CD14-positive monocyte (primary cell): ENCODE data around the gene CDHR5. TPM values are rescaled to one million over a fixed set of nuclear protein-coding genes. Genes with fewer than 3 reads are reported as not detected.

Experiments used
- DNase-seq, 3 donors: peaks; one replicate each; pipeline ENCODE4 v3.0.0-alpha.2; 2011 to 2022
- H2AFZ ChIP-seq: 2 replicates; pipeline ENCODE4 v1.6.0; 2012; ENCODE audit warnings: mild to moderate bottlenecking, low read depth, low read length, inconsistent platforms; ENCODE audit not compliant: insufficient read depth, poor library complexity, severe bottlenecking
- H3K27ac ChIP-seq, 2 donors: 1 replicate in 1 of 2; 2 replicates in 1 of 2; pipeline ENCODE4 v1.5.1; 2012 to 2013; ENCODE audit warnings: low read length in 2 of 2, control low read depth in 1 of 2, inconsistent platforms in 1 of 2, low read depth in 1 of 2, mild to moderate bottlenecking in 1 of 2
- H3K27me3 ChIP-seq, 2 donors: one replicate each; pipeline versions ENCODE4 v1.6.0 to v1.6.1; 2011 to 2013; ENCODE audit warnings: low read length in 2 of 2; ENCODE audit not compliant: control insufficient read depth in 2 of 2, insufficient read depth in 2 of 2
- H3K36me3 ChIP-seq, 2 donors: replicated peaks in 1 of 2; 1 replicate in 1 of 2; 2 replicates in 1 of 2; pipeline versions ENCODE4 v1.5.1 to v1.6.1; 2012 to 2013; ENCODE audit warnings: low read length in 2 of 2, control low read depth in 1 of 2, inconsistent platforms in 1 of 2, mild to moderate bottlenecking in 1 of 2; ENCODE audit not compliant: insufficient read depth in 2 of 2, control insufficient read depth in 1 of 2
- H3K4me1 ChIP-seq, 2 donors: 1 replicate in 1 of 2; 2 replicates in 1 of 2; pipeline versions ENCODE4 v1.5.1 to v1.6.1; 2012 to 2013; ENCODE audit warnings: low read length in 2 of 2, control low read depth in 1 of 2, inconsistent platforms in 1 of 2, mild to moderate bottlenecking in 1 of 2, moderate library complexity in 1 of 2; ENCODE audit not compliant: insufficient read depth in 2 of 2, control insufficient read depth in 1 of 2
- H3K4me2 ChIP-seq: replicated peaks from 2 replicates; pipeline ENCODE3; 2012; ENCODE audit warnings: low read length, moderate library complexity, mild to moderate bottlenecking; ENCODE audit not compliant: poor library complexity, severe bottlenecking; ENCODE audit errors: extremely low read depth
- H3K4me3 ChIP-seq, 3 experiments: fragments of 200-600 bp in 1 of 3; sonication (generic) in 1 of 3; replicated peaks in 1 of 3; 1 replicate in 2 of 3; 2 replicates in 1 of 3; pipeline ENCODE4 v1.5.1; 2011 to 2013; ENCODE audit warnings: low read length in 3 of 3, mild to moderate bottlenecking in 3 of 3, control low read depth in 2 of 3, low read depth in 2 of 3, inconsistent platforms in 1 of 3, moderate library complexity in 1 of 3
- H3K79me2 ChIP-seq: 2 replicates; pipeline ENCODE4 v1.6.0; 2012; ENCODE audit warnings: mild to moderate bottlenecking, control low read depth, inconsistent platforms, low read length, moderate library complexity; ENCODE audit not compliant: insufficient read depth
- H3K9ac ChIP-seq: 2 replicates; pipeline ENCODE4 v1.6.0; 2017; ENCODE audit warnings: low read length, mild to moderate bottlenecking; ENCODE audit not compliant: insufficient read depth, poor library complexity, severe bottlenecking
- H3K9me3 ChIP-seq, 2 donors: replicated peaks in 1 of 2; 1 replicate in 1 of 2; 2 replicates in 1 of 2; pipeline versions ENCODE4 v1.5.1 to v1.6.1; 2012 to 2013; ENCODE audit warnings: low read length in 2 of 2, control low read depth in 1 of 2; ENCODE audit not compliant: control insufficient read depth in 1 of 2, insufficient read depth in 1 of 2
- H4K20me1 ChIP-seq: 2 replicates; pipeline ENCODE4 v1.6.0; 2012; ENCODE audit warnings: mild to moderate bottlenecking, low read length, control low read depth, moderate library complexity; ENCODE audit not compliant: insufficient read depth
- H3K27ac Mint-ChIP-seq, 7 donors: one replicate each; pipeline ENCODE4 v1.8.0; 2020; ENCODE audit warnings: mild to moderate bottlenecking in 7 of 7, mixed read lengths in 7 of 7, moderate library complexity in 6 of 7, inconsistent platforms in 2 of 7
- H3K27me3 Mint-ChIP-seq, 3 donors: one replicate each; pipeline ENCODE4 v1.8.0; 2021 to 2022; ENCODE audit warnings: low read depth in 3 of 3, mild to moderate bottlenecking in 3 of 3, mixed read lengths in 3 of 3, moderate library complexity in 3 of 3, inconsistent platforms in 1 of 3
- H3K36me3 Mint-ChIP-seq, 2 donors: one replicate each; pipeline ENCODE4 v1.8.0; 2020; ENCODE audit warnings: mixed read lengths in 2 of 2, inconsistent platforms in 1 of 2, mild to moderate bottlenecking in 1 of 2
- H3K4me1 Mint-ChIP-seq: one replicate; pipeline ENCODE4 v1.8.0; 2020; ENCODE audit warnings: mild to moderate bottlenecking, mixed read lengths
- H3K4me3 Mint-ChIP-seq, 2 donors: one replicate each; pipeline ENCODE4 v1.8.0; 2020; ENCODE audit warnings: mild to moderate bottlenecking in 2 of 2, mixed read lengths in 2 of 2, moderate library complexity in 1 of 2
- H3K9me3 Mint-ChIP-seq, 7 donors: one replicate each; pipeline ENCODE4 v1.8.0; 2020 to 2022; ENCODE audit warnings: mixed read lengths in 7 of 7, mild to moderate bottlenecking in 6 of 7, moderate library complexity in 6 of 7, inconsistent platforms in 2 of 7
- CTCF ChIP-seq: fragments of 200-600 bp; IDR thresholded peaks from one replicate; pipeline ENCODE4 v1.8.0; 2022; ENCODE audit warnings: antibody characterized with exemption, mild to moderate bottlenecking
- WGBS: methylation state at CpG from one replicate; pipeline ENCODE4 v1.1.5; 2013; ENCODE audit warnings: missing lambda C conversion rate; ENCODE audit not compliant: insufficient coverage; 5-methylcytosine and 5-hydroxymethylcytosine counted together
- intact Hi-C, 2 donors: fragments of 100-400 bp; cut with micrococcal nuclease; formaldehyde crosslinking; loops; one replicate each; pipeline versions ENCODE4 v1.15.0 to v1.15.1; 2023
- polyA plus RNA-seq, 3 donors: library from polyadenylated mRNA; depleted of rRNA in 1 of 3; unstranded in 2 of 3; stranded (reverse) in 1 of 3; fragments of 300-500 nt in 2 of 3; fragments of >200 nt in 1 of 3; fragmentation: Illumina TruSeq in 2 of 3; gene quantifications; 1 replicate in 2 of 3; 2 replicates in 1 of 3; pipeline ENCODE4 v1.2.3, GENCODE V29; 2012 to 2021

CDHR5 gene
- polyA plus RNA-seq, 3 donors: 0.18 to 0.43 (median 0.18) TPM

GRCh38 chr11:637593-638521 is 13.1 kb upstream of the CDHR5 start:
- H3K4me1 ChIP-seq: peaks cover 16 to 28% of the 10 kb centered on the region in 2 donors
- H2AFZ ChIP-seq: no peak overlapping the region
- peaks cover 9 to 12% of the 10 kb centered on the region in 2 donors for H3K36me3 ChIP-seq
- peak overlapping the region in 1 of 2 donors; percentile 80 for H3K4me3 Mint-ChIP-seq
- H3K36me3 Mint-ChIP-seq: peaks cover 21 to 22% of the 10 kb centered on the region in 2 donors
- H3K27me3 ChIP-seq: peaks cover 20 to 50% of the 10 kb centered on the region in 2 donors
- H3K9ac ChIP-seq: no peak overlapping the region
- H3K4me2 ChIP-seq: no peak overlapping the region
- peaks cover 4 to 20% (median 10%) of the 10 kb centered on the region in 7 donors for H3K9me3 Mint-ChIP-seq
- H3K27ac ChIP-seq: no peak overlapping the region
- peaks cover 11% of the 10 kb centered on the region for H3K4me1 Mint-ChIP-seq
- H3K9me3 ChIP-seq: peaks cover 7 to 8% of the 10 kb centered on the region in 2 donors
- H3K4me3 ChIP-seq: no peak overlapping the region
- H3K27me3 Mint-ChIP-seq: peaks cover 47 to 63% (median 51%) of the 10 kb centered on the region in 3 donors
- peaks cover 27% of the 10 kb centered on the region for H4K20me1 ChIP-seq
- H3K27ac Mint-ChIP-seq: peak overlapping the region in 1 of 7 donors; percentile 58
- H3K79me2 ChIP-seq: no peaks in the 10 kb centered on the region
- WGBS: 26% methylated on average over 50 of the region's 55 CpGs
- intact Hi-C loops: no loop called here
- TF ChIP-seq CTCF: no peak
- no peak for DNase-seq

- H3K36me3 ChIP-seq: peaks cover 6 to 11% of the 10 kb centered on the region in 2 donors
- no peak overlapping the region for H3K9ac ChIP-seq
- peak overlapping the region in 1 of 2 donors; percentile 80 for H3K4me3 Mint-ChIP-seq
- H2AFZ ChIP-seq: no peak overlapping the region
- intact Hi-C loops: no loop called here
- H3K9me3 ChIP-seq: peaks cover 2 to 8% of the 10 kb centered on the region in 2 donors
- H3K4me2 ChIP-seq: no peak overlapping the region
- H3K27me3 ChIP-seq: peaks cover 20 to 50% of the 10 kb centered on the region in 2 donors
- peaks cover 47 to 63% (median 51%) of the 10 kb centered on the region in 3 donors for H3K27me3 Mint-ChIP-seq
- peaks cover 0 to 20% (median 8%) of the 10 kb centered on the region in 7 donors for H3K9me3 Mint-ChIP-seq
- WGBS: 3% methylated on average over 34 of the region's 34 CpGs
- peaks cover 20 to 21% of the 10 kb centered on the region in 2 donors for H3K36me3 Mint-ChIP-seq
- peaks cover 11% of the 10 kb centered on the region for H3K4me1 Mint-ChIP-seq
- no peak overlapping the region for H3K4me3 ChIP-seq
- peaks cover 27% of the 10 kb centered on the region for H4K20me1 ChIP-seq
- DNase-seq: no peak
- peaks cover 16 to 28% of the 10 kb centered on the region in 2 donors for H3K4me1 ChIP-seq
- no peak overlapping the region for H3K27ac Mint-ChIP-seq
- no peak for TF ChIP-seq CTCF
- H3K27ac ChIP-seq: no peak overlapping the region
- no peaks in the 10 kb centered on the region for H3K79me2 ChIP-seq
Measured at GRCh38 chr11:637333-637592, 12.5 kb upstream of the CDHR5 start.
